HG03354 (cell line): ENCODE data around the gene RNF148.

ENCODE experiments used
- ATAC-seq: cut with Tn5 transposase; IDR thresholded peaks from one replicate; pipeline ENCODE4 v1.9.1; 2021; ENCODE audit warnings: mild to moderate bottlenecking; ENCODE audit not compliant: unreplicated experiment, poor library complexity, severe bottlenecking

The RNF148 gene

DNA sequence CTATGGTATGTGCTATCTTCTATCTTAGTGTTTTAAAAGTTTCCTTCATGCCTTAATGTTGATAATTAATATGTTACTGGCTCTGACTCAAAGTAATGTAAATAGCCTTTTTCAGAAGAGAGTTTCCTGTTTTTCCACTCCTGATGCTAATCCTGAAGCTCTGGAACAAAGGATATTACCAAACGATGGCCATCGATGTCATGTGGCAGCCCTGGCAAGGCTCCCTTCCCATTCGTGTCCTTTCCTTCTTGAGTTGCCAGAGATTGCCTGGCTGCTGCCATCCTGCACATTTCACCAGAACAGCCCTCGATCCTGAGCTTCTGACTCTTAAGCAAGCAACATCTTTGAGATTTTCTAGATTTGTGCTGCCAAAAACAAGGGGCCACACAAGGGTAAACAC is 49.8 kb downstream of the RNF148 start:
- ATAC-seq = no peak
